Ascending aorta (tissue), 2 donors: ENCODE data around the gene CSGALNACT2. TPM values are rescaled to one million over a fixed set of nuclear protein-coding genes. Genes with fewer than 3 reads are reported as not detected.

Experiments used
- DNase-seq, 2 donors: peaks; one replicate each; pipeline ENCODE4 v3.0.0-alpha.2; 2019; ENCODE audit warnings: low spot score in 2 of 2
- H3K27ac ChIP-seq, 2 donors: fragments of 200-600 bp; sonication (generic); one replicate each; pipeline ENCODE4 v1.5.1; 2016 to 2017; ENCODE audit warnings: mild to moderate bottlenecking in 1 of 2
- H3K27me3 ChIP-seq: fragments of 200-600 bp; sonication (generic); one replicate; pipeline ENCODE4 v1.5.1; 2017
- H3K36me3 ChIP-seq, 2 donors: fragments of 200-600 bp; sonication (generic); one replicate each; pipeline ENCODE4 v1.5.1; 2016
- H3K4me1 ChIP-seq, 2 donors: fragments of 200-600 bp; sonication (generic); one replicate each; pipeline ENCODE4 v1.5.1; 2016 to 2017; ENCODE audit warnings: mild to moderate bottlenecking in 1 of 2
- H3K4me3 ChIP-seq, 2 donors: fragments of 200-600 bp; sonication (generic); one replicate each; pipeline ENCODE4 v1.5.1; 2016 to 2017; ENCODE audit warnings: mild to moderate bottlenecking in 1 of 2
- H3K9me3 ChIP-seq, 2 donors: fragments of 200-600 bp; sonication (generic); one replicate each; pipeline ENCODE4 v1.5.1; 2016
- intact Hi-C: fragments of 100-400 bp; cut with DNase I; formaldehyde crosslinking; loops from one replicate; pipeline ENCODE4 v1.15.1; 2023
- total RNA-seq: library from RNA; depleted of rRNA; stranded (reverse); fragments of >200 nt; gene quantifications from one replicate; pipeline ENCODE4 v1.1.0, GENCODE V29; 2016
- TF ChIP-seq, protein P1 (sequence below), 3 experiments: fragments of 200-600 bp in 2 of 3; fragments of 450-650 bp in 1 of 3; sonication (generic) in 2 of 3; IDR thresholded peaks; one replicate each; pipeline ENCODE4 v1.5.1; 2016 to 2019; ENCODE audit warnings: antibody characterized with exemption in 3 of 3, mild to moderate bottlenecking in 1 of 3, moderate library complexity in 1 of 3

CSGALNACT2 gene
- total RNA-seq, 1 donor from 2014 or later = 19.7 TPM

DNA sequence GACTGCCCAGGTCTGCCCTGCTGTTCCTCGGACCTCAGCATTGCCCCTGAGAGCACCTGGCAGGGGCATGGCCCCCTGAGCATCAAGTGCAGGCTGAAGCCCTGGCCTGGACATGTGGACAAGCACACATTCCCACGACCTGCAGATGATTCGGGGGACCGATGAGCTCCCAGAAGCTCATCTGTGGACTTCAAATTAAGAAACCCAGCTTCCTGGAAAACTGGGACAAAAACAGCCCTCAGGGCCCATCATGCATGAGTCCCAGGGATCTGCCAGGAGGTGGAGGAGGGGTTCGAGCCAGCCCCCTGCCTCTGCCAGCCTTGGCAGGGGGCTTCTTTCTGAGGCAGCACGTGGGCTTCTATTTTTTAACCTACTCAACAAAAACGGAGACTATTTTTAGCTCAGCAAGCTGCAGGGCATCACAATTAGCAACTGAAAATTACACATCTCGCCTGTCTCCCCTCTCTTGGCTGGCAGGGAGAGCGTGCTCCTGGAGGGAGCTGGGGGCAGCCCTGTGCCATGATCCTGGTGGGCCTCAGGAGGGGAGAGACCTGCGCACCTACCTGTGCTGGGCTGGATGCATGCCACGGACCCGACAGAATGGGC, 76.8 kb downstream of the CSGALNACT2 start:
- no peaks in the 10 kb centered on the region for H3K9me3 ChIP-seq
- DNase-seq = no peak
- H3K27ac ChIP-seq = no peak overlapping the region
- H3K4me3 ChIP-seq = no peak overlapping the region
- H3K36me3 ChIP-seq = no peaks in the 10 kb centered on the region
- intact Hi-C loops = loop anchor here (10.0 kb wide), 1 partner anchor 60 kb away; no protein-coding TSS in a partner anchor
- H3K4me1 ChIP-seq = no peaks in the 10 kb centered on the region
- H3K27me3 ChIP-seq = no peaks in the 10 kb centered on the region
- TF ChIP-seq, protein P1, sequence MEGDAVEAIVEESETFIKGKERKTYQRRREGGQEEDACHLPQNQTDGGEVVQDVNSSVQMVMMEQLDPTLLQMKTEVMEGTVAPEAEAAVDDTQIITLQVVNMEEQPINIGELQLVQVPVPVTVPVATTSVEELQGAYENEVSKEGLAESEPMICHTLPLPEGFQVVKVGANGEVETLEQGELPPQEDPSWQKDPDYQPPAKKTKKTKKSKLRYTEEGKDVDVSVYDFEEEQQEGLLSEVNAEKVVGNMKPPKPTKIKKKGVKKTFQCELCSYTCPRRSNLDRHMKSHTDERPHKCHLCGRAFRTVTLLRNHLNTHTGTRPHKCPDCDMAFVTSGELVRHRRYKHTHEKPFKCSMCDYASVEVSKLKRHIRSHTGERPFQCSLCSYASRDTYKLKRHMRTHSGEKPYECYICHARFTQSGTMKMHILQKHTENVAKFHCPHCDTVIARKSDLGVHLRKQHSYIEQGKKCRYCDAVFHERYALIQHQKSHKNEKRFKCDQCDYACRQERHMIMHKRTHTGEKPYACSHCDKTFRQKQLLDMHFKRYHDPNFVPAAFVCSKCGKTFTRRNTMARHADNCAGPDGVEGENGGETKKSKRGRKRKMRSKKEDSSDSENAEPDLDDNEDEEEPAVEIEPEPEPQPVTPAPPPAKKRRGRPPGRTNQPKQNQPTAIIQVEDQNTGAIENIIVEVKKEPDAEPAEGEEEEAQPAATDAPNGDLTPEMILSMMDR (IDR thresholded peaks at IDR 0.05) = no peak

DNA sequence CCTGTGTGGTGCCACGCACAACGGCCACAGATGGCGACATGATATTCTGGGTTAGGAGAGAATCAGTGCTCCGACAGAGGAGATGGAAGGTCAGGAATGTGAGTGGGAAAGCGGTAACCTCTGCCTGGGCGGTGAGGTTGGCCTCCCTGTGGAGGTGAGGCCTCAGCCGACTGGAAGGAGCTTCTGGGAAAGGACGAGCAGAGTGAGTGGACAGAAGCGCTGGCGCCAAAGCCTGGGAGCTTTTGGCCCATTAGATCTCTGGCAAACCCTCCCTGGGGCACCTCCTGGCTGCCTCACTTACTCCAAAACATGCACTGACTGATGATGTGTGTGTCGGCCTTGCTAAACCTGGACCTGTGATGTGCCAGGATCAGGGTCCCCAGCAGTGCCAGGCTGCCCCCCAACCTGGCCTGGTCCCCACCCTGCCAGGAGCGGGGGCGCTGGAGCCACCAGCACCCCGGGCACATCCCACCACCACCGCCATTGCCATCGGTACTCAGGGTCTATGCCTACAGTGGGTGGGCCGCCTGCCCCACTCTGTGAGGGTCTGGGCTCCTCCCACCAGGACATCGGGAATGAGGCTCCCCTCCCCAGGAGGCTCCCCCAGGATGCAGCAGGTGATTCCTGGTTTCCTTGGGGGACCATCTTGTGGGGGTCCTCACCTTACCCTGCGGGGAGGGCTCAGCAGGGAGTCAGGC, 77.7 kb downstream of the CSGALNACT2 start:
- intact Hi-C loops = loop anchor here (10.0 kb wide), 1 partner anchor 59 kb away; no protein-coding TSS in a partner anchor
- Histone ChIP-seq H3K36me3 (no peaks in the 10 kb centered on the region), H3K4me3 (no peak overlapping the region), H3K4me1 (no peaks in the 10 kb centered on the region), H3K27ac (no peak overlapping the region), H3K9me3 (no peaks in the 10 kb centered on the region), H3K27me3 (no peaks in the 10 kb centered on the region)
- DNase-seq = no peak
- TF ChIP-seq, protein P1 (IDR thresholded peaks at IDR 0.05) = no peak

DNA sequence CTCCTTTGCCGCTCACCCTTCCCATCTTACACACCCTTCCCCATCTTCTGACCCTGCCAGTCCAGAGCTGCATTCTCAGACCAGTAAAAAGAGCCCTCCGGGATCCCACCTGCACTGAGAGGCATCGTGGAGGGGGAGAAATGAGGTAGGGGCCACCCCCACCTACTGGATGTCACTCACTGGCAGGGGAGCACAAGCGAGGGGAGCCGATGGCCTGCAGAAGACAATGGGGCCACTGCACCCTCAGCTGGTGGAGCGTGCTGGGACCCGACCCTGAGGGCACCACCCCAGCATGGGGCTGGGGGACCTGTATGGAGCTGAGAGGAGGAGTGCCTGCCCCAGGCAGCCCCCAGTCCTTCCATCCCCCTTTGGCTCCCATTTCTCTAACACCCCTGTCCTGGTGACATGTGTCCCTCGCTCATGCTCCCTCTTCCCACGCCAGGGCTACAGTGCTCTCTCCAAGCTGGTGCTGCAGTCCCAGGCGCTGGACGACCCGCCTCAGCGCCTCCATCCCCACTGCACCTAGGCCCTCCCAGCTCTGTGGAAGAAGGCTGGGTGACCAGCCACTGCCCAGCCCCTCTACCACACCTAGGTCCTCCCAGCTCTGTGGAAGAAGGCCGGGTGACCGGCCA, 78.8 kb downstream of the CSGALNACT2 start:
- TF ChIP-seq, protein P1 (IDR thresholded peaks at IDR 0.05) = no peak

DNA sequence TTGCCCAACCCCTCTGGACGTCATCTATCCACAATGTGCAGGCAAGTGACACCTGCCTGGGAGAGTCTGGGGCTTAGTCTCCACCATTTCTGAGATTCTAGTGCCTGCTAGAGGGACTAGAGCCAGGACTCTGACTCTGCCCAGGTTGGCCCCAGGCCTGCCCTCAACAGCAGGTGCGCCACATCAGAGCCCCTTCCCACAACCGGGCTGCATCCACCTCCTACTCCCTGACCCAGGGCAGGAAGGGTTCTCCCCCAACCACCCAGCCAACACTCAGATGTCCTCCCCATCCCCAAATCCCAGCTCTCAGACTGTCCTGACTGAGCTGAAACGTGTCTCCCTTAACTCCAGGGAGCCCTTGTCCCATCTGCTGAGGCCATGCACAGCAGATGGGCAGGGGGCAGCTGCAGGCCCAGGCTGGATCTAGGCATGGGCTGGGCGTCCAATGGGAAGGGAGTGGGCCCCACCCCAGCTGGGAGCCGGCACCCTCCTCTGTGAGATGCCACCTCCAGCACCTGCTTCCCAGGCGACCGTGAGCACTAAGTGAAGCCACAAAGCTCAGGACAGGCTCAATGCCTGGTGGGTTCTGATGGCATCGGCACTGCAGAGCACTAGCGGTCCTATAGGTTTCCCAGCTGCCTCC, 79.4 kb downstream of the CSGALNACT2 start:
- intact Hi-C loops = loop anchor here (10.0 kb wide), 1 partner anchor 57 kb away; no protein-coding TSS in a partner anchor
- H3K4me1 ChIP-seq = no peaks in the 10 kb centered on the region
- H3K27me3 ChIP-seq = no peaks in the 10 kb centered on the region
- no peak for DNase-seq
- no peak overlapping the region for H3K4me3 ChIP-seq
- H3K9me3 ChIP-seq = no peaks in the 10 kb centered on the region
- H3K36me3 ChIP-seq = no peaks in the 10 kb centered on the region
- TF ChIP-seq, protein P1 (IDR thresholded peaks at IDR 0.05) = no peak
- no peak overlapping the region for H3K27ac ChIP-seq

More for the DNA sequence above, 78.8 kb downstream of the CSGALNACT2 start:
- DNase-seq = no peak
- H3K36me3 ChIP-seq = no peaks in the 10 kb centered on the region
- H3K9me3 ChIP-seq = no peaks in the 10 kb centered on the region
- no peaks in the 10 kb centered on the region for H3K4me1 ChIP-seq
- no peak overlapping the region for H3K27ac ChIP-seq
- no peaks in the 10 kb centered on the region for H3K27me3 ChIP-seq
- H3K4me3 ChIP-seq = no peak overlapping the region
- intact Hi-C loops = loop anchor here (10.0 kb wide), 1 partner anchor 58 kb away; no protein-coding TSS in a partner anchor

DNA sequence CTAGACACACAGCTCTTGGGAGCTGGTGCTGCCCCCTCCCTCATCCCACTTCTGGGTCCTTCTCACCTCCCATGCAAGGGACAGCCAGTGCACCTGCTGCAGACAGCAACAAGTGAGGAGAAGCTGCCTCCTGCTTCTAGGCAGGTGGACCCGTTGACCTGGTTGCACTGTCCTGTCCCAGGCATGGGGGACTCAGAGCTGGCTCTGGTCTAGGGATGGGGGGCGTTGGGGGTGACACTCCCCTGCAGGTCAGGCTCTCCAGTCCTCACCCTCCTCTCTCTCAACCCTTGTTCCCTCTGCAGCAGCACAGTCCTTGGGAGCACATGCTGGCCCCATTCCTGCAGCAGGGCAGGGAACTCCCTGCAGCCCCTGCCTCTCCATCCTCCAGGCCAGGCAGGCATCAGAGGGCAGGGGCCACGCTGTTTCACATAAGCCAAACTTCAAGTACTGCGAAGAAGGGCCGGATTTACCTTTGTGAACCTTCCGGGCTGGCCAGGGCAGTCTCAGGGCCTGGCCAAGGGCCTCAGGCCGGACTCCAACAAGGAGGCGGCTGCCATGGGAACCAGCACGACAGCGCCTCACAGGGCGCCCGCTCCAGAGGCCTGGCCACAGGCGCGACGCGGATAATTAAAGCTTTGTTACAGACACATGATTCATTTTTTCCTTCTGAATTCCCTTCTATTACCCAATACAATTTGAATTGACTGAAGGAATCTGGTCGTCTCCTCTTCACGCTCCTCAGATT, 80.1 kb downstream of the CSGALNACT2 start:
- TF ChIP-seq, protein P1 (IDR thresholded peaks at IDR 0.05) = no peak
- intact Hi-C loops = loop anchor here (10.0 kb wide), 1 partner anchor 56 kb away; no protein-coding TSS in a partner anchor
- H3K36me3 ChIP-seq = no peaks in the 10 kb centered on the region
- H3K27me3 ChIP-seq = no peaks in the 10 kb centered on the region
- H3K4me1 ChIP-seq = no peaks in the 10 kb centered on the region
- DNase-seq = no peak
- H3K9me3 ChIP-seq = no peaks in the 10 kb centered on the region
- H3K4me3 ChIP-seq = no peak overlapping the region
- no peak overlapping the region for H3K27ac ChIP-seq
